ENCODE data around the gene TRIO.
"Not testable (repeated sequence)": the region's sequence is repeated elsewhere in the genome, so short reads cannot be mapped to it uniquely, and the experiment has no call there.

TRIO gene

GRCh38 chr5:14534773-14535172, 391.6 kb downstream of the TRIO start:
- Mint-ChIP-seq H3K4me3 (no peak overlapping the region), H3K9me3 (peaks cover under 1% of the 10 kb centered on the region), H3K27me3 (ENCODE audit: low read depth) (peaks cover 3% of the 10 kb centered on the region), H3K27ac (no peak overlapping the region), H3K4me1 (ENCODE audit: low read depth) (no peaks in the 10 kb centered on the region), H3K36me3 (ENCODE audit: low read depth) (no peaks in the 10 kb centered on the region)
- DNase-seq (ENCODE audit: low spot score), result no peak

GRCh38 chr5:14545308-14545707, 402.2 kb downstream of the TRIO start:
- Mint-ChIP-seq H3K9me3 (peaks cover 18% of the 10 kb centered on the region), H3K27me3 (ENCODE audit: low read depth) (peaks cover 15% of the 10 kb centered on the region), H3K36me3 (ENCODE audit: low read depth) (no peaks in the 10 kb centered on the region), H3K4me1 (ENCODE audit: low read depth) (peaks cover 6% of the 10 kb centered on the region), H3K27ac (no peak overlapping the region), H3K4me3 (no peak overlapping the region)
- DNase-seq (ENCODE audit: low spot score), result no peak

GRCh38 chr5:14545862-14546261, 402.7 kb downstream of the TRIO start:
- H3K4me3 Mint-ChIP-seq, result no peak overlapping the region
- H3K9me3 Mint-ChIP-seq, result peaks cover 12% of the 10 kb centered on the region
- DNase-seq (ENCODE audit: low spot score), result no peak
- peaks cover 21% of the 10 kb centered on the region for H3K27me3 Mint-ChIP-seq (ENCODE audit: low read depth)
- H3K36me3 Mint-ChIP-seq (ENCODE audit: low read depth), result no peaks in the 10 kb centered on the region
- peaks cover 6% of the 10 kb centered on the region for H3K4me1 Mint-ChIP-seq (ENCODE audit: low read depth)
- H3K27ac Mint-ChIP-seq, result no peak overlapping the region

- Mint-ChIP-seq H3K36me3 (ENCODE audit: low read depth) (no peaks in the 10 kb centered on the region), H3K4me1 (ENCODE audit: low read depth) (peaks cover 6% of the 10 kb centered on the region), H3K27ac (no peak overlapping the region), H3K4me3 (no peak overlapping the region), H3K9me3 (no peaks in the 10 kb centered on the region), H3K27me3 (ENCODE audit: low read depth) (peaks cover 22% of the 10 kb centered on the region)
- DNase-seq (ENCODE audit: low spot score), result no peak
Measured at GRCh38 chr5:14547666-14548065, 404.5 kb downstream of the TRIO start.

GRCh38 chr5:14551211-14551610, 408.1 kb downstream of the TRIO start:
- Mint-ChIP-seq H3K27ac (no peak overlapping the region), H3K4me3 (no peak overlapping the region), H3K4me1 (ENCODE audit: low read depth) (peaks cover 6% of the 10 kb centered on the region), H3K36me3 (ENCODE audit: low read depth) (no peaks in the 10 kb centered on the region), H3K27me3 (ENCODE audit: low read depth) (peaks cover 18% of the 10 kb centered on the region), H3K9me3 (no peaks in the 10 kb centered on the region)
- no peak for DNase-seq (ENCODE audit: low spot score)

- peaks cover 6% of the 10 kb centered on the region for H3K4me1 Mint-ChIP-seq (ENCODE audit: low read depth)
- no peak overlapping the region for H3K27ac Mint-ChIP-seq
- H3K36me3 Mint-ChIP-seq (ENCODE audit: low read depth), result no peaks in the 10 kb centered on the region
- peaks cover 18% of the 10 kb centered on the region for H3K27me3 Mint-ChIP-seq (ENCODE audit: low read depth)
- H3K9me3 Mint-ChIP-seq, result no peaks in the 10 kb centered on the region
- H3K4me3 Mint-ChIP-seq, result no peak overlapping the region
- DNase-seq (ENCODE audit: low spot score), result no peak
Measured at GRCh38 chr5:14552017-14552416, 408.9 kb downstream of the TRIO start.

GRCh38 chr5:14554288-14554687, 411.1 kb downstream of the TRIO start:
- not testable (repeated sequence) for H3K4me3 Mint-ChIP-seq; H3K36me3 Mint-ChIP-seq (ENCODE audit: low read depth); H3K9me3 Mint-ChIP-seq; H3K27ac Mint-ChIP-seq; DNase-seq (ENCODE audit: low spot score); H3K4me1 Mint-ChIP-seq (ENCODE audit: low read depth)
- H3K27me3 Mint-ChIP-seq (ENCODE audit: low read depth), result peaks cover 15% of the 10 kb centered on the region

GRCh38 chr5:14556015-14556414, 412.9 kb downstream of the TRIO start:
- DNase-seq (ENCODE audit: low spot score), result no peak
- no peak overlapping the region for H3K4me3 Mint-ChIP-seq
- no peaks in the 10 kb centered on the region for H3K9me3 Mint-ChIP-seq
- peaks cover 10% of the 10 kb centered on the region for H3K27me3 Mint-ChIP-seq (ENCODE audit: low read depth)
- H3K36me3 Mint-ChIP-seq (ENCODE audit: low read depth), result no peaks in the 10 kb centered on the region
- peaks cover 10% of the 10 kb centered on the region for H3K4me1 Mint-ChIP-seq (ENCODE audit: low read depth)
- H3K27ac Mint-ChIP-seq, result no peak overlapping the region

- Mint-ChIP-seq H3K4me1 (ENCODE audit: low read depth) (peaks cover 13% of the 10 kb centered on the region), H3K36me3 (ENCODE audit: low read depth) (no peaks in the 10 kb centered on the region), H3K9me3 (no peaks in the 10 kb centered on the region), H3K4me3 (no peak overlapping the region), H3K27ac (no peak overlapping the region), H3K27me3 (ENCODE audit: low read depth) (peaks cover 8% of the 10 kb centered on the region)
- no peak for DNase-seq (ENCODE audit: low spot score)
Measured at GRCh38 chr5:14557203-14557770, 414.1 kb downstream of the TRIO start.

- H3K9me3 Mint-ChIP-seq, result no peaks in the 10 kb centered on the region
- H3K36me3 Mint-ChIP-seq (ENCODE audit: low read depth), result no peaks in the 10 kb centered on the region
- H3K4me3 Mint-ChIP-seq, result no peak overlapping the region
- H3K27me3 Mint-ChIP-seq (ENCODE audit: low read depth), result peaks cover 8% of the 10 kb centered on the region
- no peak overlapping the region for H3K27ac Mint-ChIP-seq
- DNase-seq (ENCODE audit: low spot score), result no peak
- peaks cover 13% of the 10 kb centered on the region for H3K4me1 Mint-ChIP-seq (ENCODE audit: low read depth)
Measured at GRCh38 chr5:14557791-14558415, 414.8 kb downstream of the TRIO start.

Data from T-helper 2 cell treated with Interferon-gamma antibody and Interleukin-4, amounts not matched to agents 5 μg/mL and 100 μg/mL, for 36 hours (primary cell).